H1 (cell line): ENCODE results near the gene ITGA11. TPM values are rescaled to one million over a fixed set of nuclear protein-coding genes. Genes with fewer than 3 reads are reported as not detected.

ENCODE experiments used
- CTCF ChIA-PET: fragments of 300-600 bp; sonication (Branson Sonifier 250); formaldehyde crosslinking; loops from one replicate; lab custom pipeline; 2021; ENCODE audit not compliant: partially characterized antibody; lab: Charles Lee
- POLR2A ChIA-PET: fragments of 300-600 bp; sonication (Branson Sonifier 250); formaldehyde crosslinking; loops from one replicate; lab custom pipeline; 2021; ENCODE audit warnings: inconsistent platforms; ENCODE audit not compliant: partially characterized antibody; lab: Charles Lee
- DNase-seq, 2 experiments: peaks; one replicate each; pipeline versions ENCODE4 v3.0.0 to v3.0.0-alpha.2; 2010 to 2022; ENCODE audit warnings: low spot score in 2 of 2, low read depth in 1 of 2, mixed read lengths in 1 of 2
- FAIRE-seq: peaks from 2 replicates; lab custom pipeline; 2011; peaks lifted over from hg19 to GRCh38; lab: Jason Lieb, UNC
- H2AFZ ChIP-seq: 2 replicates; pipeline ENCODE4 v1.8.1; 2012; ENCODE audit warnings: low read length, inconsistent platforms
- H2AK5ac ChIP-seq: 2 replicates; pipeline ENCODE4 v1.6.1; 2013; ENCODE audit warnings: low read depth, low read length
- H2BK120ac ChIP-seq: replicated peaks from 2 replicates; pipeline ENCODE3; 2013; ENCODE audit warnings: low read depth, low read length, inconsistent platforms
- H2BK12ac ChIP-seq: 2 replicates; pipeline ENCODE4 v1.6.1; 2013; ENCODE audit warnings: low read depth, low read length
- H2BK15ac ChIP-seq: 2 replicates; pipeline ENCODE4 v1.6.1; 2013; ENCODE audit warnings: low read length
- H2BK20ac ChIP-seq: 2 replicates; pipeline ENCODE4 v1.6.1; 2013; ENCODE audit warnings: low read length
- H2BK5ac ChIP-seq: 2 replicates; pipeline ENCODE4 v1.6.1; 2013; ENCODE audit warnings: low read depth, low read length
- H3K14ac ChIP-seq: 2 replicates; pipeline ENCODE4 v1.6.1; 2013; ENCODE audit warnings: inconsistent platforms; ENCODE audit not compliant: insufficient read length
- H3K18ac ChIP-seq: 2 replicates; pipeline ENCODE4 v1.6.1; 2013; ENCODE audit warnings: low read length; ENCODE audit errors: extremely low read depth
- H3K23ac ChIP-seq: 2 replicates; pipeline ENCODE4 v1.6.1; 2013; ENCODE audit warnings: inconsistent platforms; ENCODE audit not compliant: insufficient read length
- H3K23me2 ChIP-seq: 2 replicates; pipeline ENCODE4 v1.6.1; 2013; ENCODE audit warnings: low read depth, low read length
- H3K27ac ChIP-seq: 2 replicates; pipeline ENCODE4 v1.6.1; 2011; ENCODE audit warnings: low read depth, low read length, inconsistent platforms
- H3K27me3 ChIP-seq, 4 experiments: replicated peaks in 1 of 4; 1 replicate in 1 of 4; 2 replicates in 3 of 4; pipeline versions ENCODE4 v1.6.1 to v1.8.1; 2011 to 2013; ENCODE audit warnings: low read length in 3 of 4, mild to moderate bottlenecking in 3 of 4, inconsistent platforms in 2 of 4, mixed read lengths in 2 of 4, moderate library complexity in 1 of 4; ENCODE audit not compliant: control insufficient read depth in 3 of 4, insufficient read depth in 3 of 4; ENCODE audit errors: extremely low read depth in 1 of 4
- H3K36me3 ChIP-seq, 4 experiments: 2 replicates each; pipeline versions ENCODE4 v1.6.1 to v1.8.1; 2011 to 2013; ENCODE audit warnings: mild to moderate bottlenecking in 4 of 4, low read length in 3 of 4, moderate library complexity in 2 of 4, control low read depth in 1 of 4, inconsistent platforms in 1 of 4; ENCODE audit not compliant: insufficient read depth in 4 of 4, control insufficient read depth in 2 of 4
- H3K4ac ChIP-seq: replicated peaks from 2 replicates; pipeline ENCODE3; 2013; ENCODE audit warnings: low read length, low read depth, mixed read lengths, inconsistent platforms; ENCODE audit not compliant: insufficient read length
- H3K4me1 ChIP-seq, 4 experiments: replicated peaks in 1 of 4; 1 replicate in 1 of 4; 2 replicates in 3 of 4; pipeline versions ENCODE4 v1.6.1 to v1.8.1; 2011 to 2013; ENCODE audit warnings: low read length in 3 of 4, inconsistent platforms in 2 of 4, mixed read lengths in 1 of 4; ENCODE audit not compliant: insufficient read depth in 4 of 4, control insufficient read depth in 3 of 4
- H3K4me2 ChIP-seq, 2 experiments: 2 replicates each; pipeline versions ENCODE4 v1.6.1 to v1.8.1; 2011 to 2013; ENCODE audit warnings: low read depth in 2 of 2, low read length in 2 of 2, control low read depth in 1 of 2, inconsistent platforms in 1 of 2, mild to moderate bottlenecking in 1 of 2; ENCODE audit not compliant: insufficient read depth in 1 of 2
- H3K4me3 ChIP-seq, 4 experiments: fragments of 200-600, 300-600 bp in 1 of 4; sonication (generic), shearing (Covaris generic), sonication (Bioruptor Twin) in 1 of 4; 2 replicates each; pipeline versions ENCODE4 v1.5.1 to v1.8.1; 2011 to 2016; ENCODE audit warnings: low read length in 4 of 4, low read depth in 3 of 4, control low read depth in 2 of 4, inconsistent platforms in 2 of 4, mild to moderate bottlenecking in 2 of 4, mixed read lengths in 1 of 4, moderate library complexity in 1 of 4; ENCODE audit not compliant: insufficient read depth in 2 of 4; ENCODE audit errors: extremely low read depth in 1 of 4
- H3K56ac ChIP-seq: replicated peaks from 2 replicates; pipeline ENCODE3; 2013; ENCODE audit warnings: low read depth, mild to moderate bottlenecking, mixed read lengths, low read length, inconsistent platforms; ENCODE audit not compliant: insufficient read length
- H3K79me1 ChIP-seq: 2 replicates; pipeline ENCODE4 v1.6.1; 2013; ENCODE audit warnings: low read depth, low read length, control low read depth
- H3K79me2 ChIP-seq, 2 experiments: 2 replicates each; pipeline versions ENCODE4 v1.6.1 to v1.8.1; 2012 to 2013; ENCODE audit warnings: low read length in 2 of 2, mild to moderate bottlenecking in 2 of 2, inconsistent platforms in 1 of 2; ENCODE audit not compliant: insufficient read depth in 2 of 2, control insufficient read depth in 1 of 2
- H3K9ac ChIP-seq, 4 experiments: replicated peaks in 1 of 4; 1 replicate in 1 of 4; 2 replicates in 3 of 4; pipeline versions ENCODE4 v1.6.1 to v1.8.1; 2011 to 2013; ENCODE audit warnings: low read depth in 3 of 4, low read length in 3 of 4, control low read depth in 2 of 4, mild to moderate bottlenecking in 2 of 4, moderate library complexity in 2 of 4, inconsistent platforms in 1 of 4; ENCODE audit errors: extremely low read depth in 1 of 4
- H3K9me3 ChIP-seq, 2 experiments: 2 replicates each; pipeline versions ENCODE4 v1.6.1 to v1.8.1; 2012 to 2013; ENCODE audit warnings: mild to moderate bottlenecking in 2 of 2, moderate library complexity in 2 of 2, control low read depth in 1 of 2, inconsistent platforms in 1 of 2, low read depth in 1 of 2, low read length in 1 of 2, mixed read lengths in 1 of 2; ENCODE audit not compliant: insufficient read depth in 2 of 2
- H4K20me1 ChIP-seq, 2 experiments: replicated peaks in 1 of 2; 2 replicates each; pipeline versions ENCODE3 to v1.8.1; 2011 to 2013; ENCODE audit warnings: inconsistent platforms in 2 of 2, low read length in 2 of 2, mild to moderate bottlenecking in 1 of 2; ENCODE audit not compliant: insufficient read depth in 2 of 2, control insufficient read depth in 1 of 2
- H4K5ac ChIP-seq: 2 replicates; pipeline ENCODE4 v1.6.1; 2013; ENCODE audit warnings: low read length, low read depth, mixed read lengths, inconsistent platforms; ENCODE audit not compliant: insufficient read length
- H4K8ac ChIP-seq: 2 replicates; pipeline ENCODE4 v1.8.0; 2013; ENCODE audit warnings: mild to moderate bottlenecking, moderate library complexity, low read length, inconsistent platforms; ENCODE audit not compliant: insufficient read depth; ENCODE audit errors: extremely low read depth
- H4K91ac ChIP-seq: replicated peaks from 2 replicates; pipeline ENCODE3; 2013; ENCODE audit warnings: low read length, mixed read lengths, inconsistent platforms; ENCODE audit not compliant: insufficient read length
- BRCA1 ChIP-seq: IDR thresholded peaks from 2 replicates; pipeline ENCODE4 v1.6.1; 2012; ENCODE audit warnings: low read depth, low read length, improper control_type of control experiment
- CBX8 ChIP-seq: fragments of 300-800, 300-1000 bp; sonication (generic); IDR thresholded peaks from 2 replicates; pipeline ENCODE4 v1.7.1; 2016; ENCODE audit warnings: low read depth, low read length, borderline replicate concordance
- GABPA ChIP-seq: IDR thresholded peaks from 2 replicates; pipeline ENCODE4 v1.6.1; 2011; ENCODE audit warnings: mild to moderate bottlenecking, low read length, moderate library complexity, borderline replicate concordance; ENCODE audit not compliant: insufficient read depth
- HDAC2 ChIP-seq, 2 experiments: fragments of 300-600 bp in 1 of 2; sonication (generic) in 1 of 2; IDR thresholded peaks; 2 replicates each; pipeline ENCODE4 v1.6.1; 2011 to 2012; ENCODE audit warnings: low read depth in 2 of 2, low read length in 2 of 2, mild to moderate bottlenecking in 2 of 2, moderate library complexity in 2 of 2, borderline replicate concordance in 1 of 2, inconsistent platforms in 1 of 2
- JUND ChIP-seq: IDR thresholded peaks from 2 replicates; pipeline ENCODE4 v1.6.1; 2011; ENCODE audit warnings: mild to moderate bottlenecking, improper control_type of control experiment, low read length
- KDM4A ChIP-seq: IDR thresholded peaks from one replicate; pipeline ENCODE4 v1.7.1; 2012; ENCODE audit warnings: low read depth, mild to moderate bottlenecking, moderate library complexity, low read length, inconsistent platforms; ENCODE audit not compliant: severe bottlenecking
- NANOG ChIP-seq: IDR thresholded peaks from 2 replicates; pipeline ENCODE4 v1.6.1; 2011; ENCODE audit warnings: low read length, low read depth, mild to moderate bottlenecking, inconsistent platforms; ENCODE audit not compliant: insufficient read depth, poor library complexity, severe bottlenecking
- RNF2 ChIP-seq: fragments of 200-900, 300-1000 bp; sonication (generic); IDR thresholded peaks from 2 replicates; pipeline ENCODE4 v1.7.1; 2016; ENCODE audit warnings: borderline replicate concordance, low read depth, mild to moderate bottlenecking, antibody characterized with exemption, low read length; ENCODE audit not compliant: poor library complexity, severe bottlenecking; ENCODE audit errors: missing control alignments
- TAF1 ChIP-seq: IDR thresholded peaks from 2 replicates; pipeline ENCODE4 v1.6.1; 2011; ENCODE audit warnings: mild to moderate bottlenecking, low read depth, low read length
- TEAD4 ChIP-seq: IDR thresholded peaks from 2 replicates; pipeline ENCODE4 v1.6.1; 2012; ENCODE audit warnings: low read depth, low read length, inconsistent platforms, mixed read lengths
- WGBS, 2 experiments: shearing (Covaris generic) in 1 of 2; methylation state at CpG; one replicate each; pipeline versions ENCODE4 v1.1.6 to v1.1.7; 2013 to 2015; ENCODE audit warnings: low lambda C conversion rate in 2 of 2, mixed read lengths in 2 of 2, inconsistent platforms in 1 of 2, low coverage in 1 of 2, missing lambda C conversion rate in 1 of 2; ENCODE audit not compliant: insufficient replicate concordance in 2 of 2, insufficient coverage in 1 of 2, insufficient read length in 1 of 2; ENCODE audit errors: extremely low coverage in 1 of 2, missing lambda C conversion rate in 1 of 2; 5-methylcytosine and 5-hydroxymethylcytosine counted together
- polyA plus RNA-seq, 7 experiments: library from polyadenylated mRNA; depleted of rRNA in 3 of 7; stranded (reverse) in 5 of 7; unstranded in 2 of 7; fragments of >200 nt in 5 of 7; fragments of 200-250 nt in 2 of 7; gene quantifications; 1 replicate in 5 of 7; 2 replicates in 1 of 7; 4 replicates in 1 of 7; pipeline versions ENCODE4 v1.2.1 to v1.2.3, GENCODE V29; 2011 to 2013; ENCODE audit warnings: missing spikeins in 2 of 7, mixed read lengths in 2 of 7
- total RNA-seq: library from RNA; stranded (reverse); fragmentation: NEBNext Ultra II Directional; extraction: Animal tissue kit (Norgen Biotek cat#: 25700); gene quantifications from 2 replicates; pipeline ENCODE4 v1.2.1, GENCODE V29; 2021

The ITGA11 gene
- total and polyA plus RNA-seq, 2 of the 8 experiments (the other 6 are each of a cell fraction or from before 2014, with no cell fraction given): 0.05 to 0.06 TPM

- Histone ChIP-seq H3K79me2 (no peaks in the 10 kb centered on the region), H4K5ac (no peak overlapping the region), H3K4ac (no peak overlapping the region), H4K8ac (no peak overlapping the region), H2AK5ac (no peak overlapping the region), H4K20me1 (no peaks in the 10 kb centered on the region), H3K9ac (no peak overlapping the region), H3K27ac (no peak overlapping the region), H4K91ac (no peak overlapping the region), H2BK120ac (no peak overlapping the region), H3K79me1 (no peaks in the 10 kb centered on the region), H3K4me2 (no peak overlapping the region), H2BK5ac (no peak overlapping the region), H3K9me3 (peaks cover 0 to 5% of the 10 kb centered on the region in 2 experiments; a peak in 2 of 4 replicates), H3K56ac (no peak overlapping the region), H3K36me3 (no peaks in the 10 kb centered on the region), H3K23ac (no peak overlapping the region), H2BK15ac (no peak overlapping the region), H3K23me2 (no peaks in the 10 kb centered on the region; the same call in 1 of the 2 replicates), H3K14ac (no peak overlapping the region), H3K18ac (no peak overlapping the region), H2BK20ac (no peak overlapping the region), H2AFZ (no peak overlapping the region), H2BK12ac (no peak overlapping the region), H3K4me1 (no peaks in the 10 kb centered on the region), H3K4me3 (no peak overlapping the region), H3K27me3 (no peaks in the 10 kb centered on the region)
- 91 to 100% methylated on average over 1 to 5 of the region's 9 CpGs for WGBS, 2 experiments
- no peak for FAIRE-seq
- peak in 1 of 2 experiments; percentile 19 for DNase-seq
- ChIA-PET POLR2A (no interaction called here), CTCF (interaction anchor here (0.7 to 2.0 kb wide), 4 partner anchors 7 to 80 kb away, joined by 4 to 9 read pairs (median 4); no protein-coding TSS in a partner anchor)
- TF ChIP-seq GABPA (no peak), HDAC2 (IDR thresholded peaks at IDR 0.05; ENCODE audit: borderline replicate concordance in 1 of 2, low read depth in 2 of 2, low read length in 2 of 2) (no peak), RNF2 (no peak), TEAD4 (no peak), JUND (no peak), CBX8 (no peak), TAF1 (no peak), KDM4A (no peak), NANOG (no peak), BRCA1 (no peak)
Measured at GRCh38 chr15:68386587-68387288, 45.2 kb downstream of the ITGA11 start.
